ENCODE data around the gene RBFOX1. TPM values are rescaled to one million over a fixed set of nuclear protein-coding genes. Genes with fewer than 3 reads are reported as not detected.

RBFOX1 gene
- total RNA-seq, 1 experiment from 2014 or later, result not detected

DNA sequence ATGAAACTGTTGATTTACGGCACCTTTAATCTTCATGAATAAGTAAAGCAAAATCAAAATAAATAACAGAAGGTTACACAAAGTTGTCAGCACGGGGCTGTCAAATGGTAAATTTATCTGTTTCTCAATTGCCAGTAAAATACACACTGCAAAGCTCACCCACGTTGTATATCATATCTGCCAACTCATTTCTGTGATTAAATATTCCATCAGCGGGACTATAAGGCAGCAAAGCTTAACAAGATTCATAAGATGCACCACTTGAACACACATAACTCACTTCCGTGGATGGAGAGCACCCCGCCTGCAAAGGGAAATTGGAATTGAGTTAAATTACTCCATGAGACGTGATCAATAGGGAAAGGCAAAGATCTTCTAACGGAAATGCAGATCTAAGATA lies 280.0 kb downstream of the RBFOX1 start:
- H3F3A ChIP-seq (ENCODE audit: low read length, unreplicated experiment), result no peaks in the 10 kb centered on the region
- no TSS peak for BruUV-seq (replicated peaks)
- no peaks in the 10 kb centered on the region for H4K20me1 ChIP-seq (ENCODE audit: low read length)
- POLR2A ChIA-PET (ENCODE audit: unreplicated experiment), result no interaction called here
- no peak overlapping the region for H2AFZ ChIP-seq (ENCODE audit: low read length)
- H3K4me3 ChIP-seq (ENCODE audit: low read length), result no peak overlapping the region
- no peak overlapping the region for H3K9ac ChIP-seq (ENCODE audit: low read length)
- CTCF ChIA-PET, result no interaction called here
- H3K27me3 ChIP-seq (ENCODE audit: low read length), result no peaks in the 10 kb centered on the region
- intact Hi-C loops (cut with micrococcal nuclease), result no loop called here
- no peaks in the 10 kb centered on the region for H3K9me3 ChIP-seq (ENCODE audit: low read length)
- no peak overlapping the region for H3K27ac ChIP-seq (ENCODE audit: low read length)
- H3K36me3 ChIP-seq (ENCODE audit: low read depth, low read length), result no peaks in the 10 kb centered on the region
- no peaks in the 10 kb centered on the region for H3K9me2 ChIP-seq (replicated peaks; ENCODE audit: low read length)
- no peak overlapping the region for H3K4me2 ChIP-seq (ENCODE audit: low read length)
- TF ChIP-seq CTCF (conservative IDR thresholded peaks at IDR 0.05; ENCODE audit: low read depth, low read length) (no peak), EZH2 (IDR thresholded peaks at IDR 0.05; ENCODE audit: low read length, unreplicated experiment) (no peak), EZH2phosphoT487 (IDR thresholded peaks at IDR 0.05; ENCODE audit: borderline replicate concordance, low read length) (no peak)
- no peaks in the 10 kb centered on the region for H3K79me2 ChIP-seq (ENCODE audit: low read length)
- ATAC-seq (no peak), DNase-seq (no peak)
- H3K4me1 ChIP-seq (ENCODE audit: insufficient read depth, low read length), result no peaks in the 10 kb centered on the region

- no peaks in the 10 kb centered on the region for H3K9me2 ChIP-seq (replicated peaks; ENCODE audit: low read length)
- POLR2A ChIA-PET (ENCODE audit: unreplicated experiment), result no interaction called here
- H3K27ac ChIP-seq (ENCODE audit: low read length), result no peak overlapping the region
- ATAC-seq (no peak), DNase-seq (no peak)
- H3K9me3 ChIP-seq (ENCODE audit: low read length), result no peaks in the 10 kb centered on the region
- H3K36me3 ChIP-seq (ENCODE audit: low read depth, low read length), result no peaks in the 10 kb centered on the region
- TF ChIP-seq EZH2 (IDR thresholded peaks at IDR 0.05; ENCODE audit: low read length, unreplicated experiment), result no peak
- no peak for TF ChIP-seq CTCF (conservative IDR thresholded peaks at IDR 0.05; ENCODE audit: low read depth, low read length)
- TF ChIP-seq EZH2phosphoT487 (IDR thresholded peaks at IDR 0.05; ENCODE audit: borderline replicate concordance, low read length), result no peak
- BruUV-seq (replicated peaks), result no TSS peak
- H2AFZ ChIP-seq (ENCODE audit: low read length), result no peak overlapping the region
- H4K20me1 ChIP-seq (ENCODE audit: low read length), result no peaks in the 10 kb centered on the region
- intact Hi-C loops (cut with micrococcal nuclease), result no loop called here
- H3K79me2 ChIP-seq (ENCODE audit: low read length), result no peaks in the 10 kb centered on the region
- H3K4me3 ChIP-seq (ENCODE audit: low read length), result no peak overlapping the region
- no peaks in the 10 kb centered on the region for H3K4me1 ChIP-seq (ENCODE audit: insufficient read depth, low read length)
- CTCF ChIA-PET, result no interaction called here
- no peaks in the 10 kb centered on the region for H3K27me3 ChIP-seq (ENCODE audit: low read length)
- no peak overlapping the region for H3K9ac ChIP-seq (ENCODE audit: low read length)
- H3K4me2 ChIP-seq (ENCODE audit: low read length), result no peak overlapping the region
- no peaks in the 10 kb centered on the region for H3F3A ChIP-seq (ENCODE audit: low read length, unreplicated experiment)
Observed at GRCh38 chr16:7613518-7613917, 280.9 kb downstream of the RBFOX1 start.

DNA sequence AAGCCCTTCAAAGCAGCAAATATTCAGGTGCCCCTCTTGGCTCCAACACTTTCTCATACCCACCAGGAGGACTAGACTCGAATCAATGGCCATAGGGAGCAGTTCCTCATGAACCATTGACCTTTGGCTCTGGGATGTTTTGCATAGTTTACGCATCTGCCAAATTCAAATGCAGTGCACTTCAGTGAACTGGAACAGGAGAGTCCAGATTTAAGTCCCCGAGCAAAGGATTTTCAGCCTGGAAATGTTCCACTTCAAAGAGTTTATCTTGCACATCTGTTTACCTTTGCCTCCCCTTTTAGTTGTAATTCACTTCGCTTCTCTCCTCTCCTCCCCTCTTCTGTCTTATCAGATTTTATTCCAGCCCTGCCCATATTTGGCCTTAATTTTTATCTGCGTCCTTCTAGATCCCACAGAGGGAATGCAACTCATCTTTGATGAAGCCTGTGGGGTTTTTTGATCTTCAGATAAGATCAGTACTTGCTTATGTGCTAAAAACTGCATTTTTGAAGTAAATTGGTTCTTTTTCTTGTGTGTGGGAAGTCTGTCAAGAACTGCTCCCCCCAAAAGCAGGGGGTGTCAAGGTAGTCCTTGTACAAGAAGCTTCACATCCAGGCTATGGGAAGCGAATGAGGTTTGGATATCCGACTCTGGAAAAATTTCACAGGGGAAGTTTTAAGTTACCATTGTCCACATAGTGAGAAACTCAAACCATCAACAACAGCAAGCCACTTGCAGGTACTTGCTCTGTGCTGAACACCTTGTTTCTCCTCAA lies 281.6 kb downstream of the RBFOX1 start:
- Histone ChIP-seq H3K27ac (ENCODE audit: low read length) (no peak overlapping the region), H4K20me1 (ENCODE audit: low read length) (no peaks in the 10 kb centered on the region), H3K9me2 (replicated peaks; ENCODE audit: low read length) (no peaks in the 10 kb centered on the region), H3K79me2 (ENCODE audit: low read length) (no peaks in the 10 kb centered on the region), H3K9me3 (ENCODE audit: low read length) (no peaks in the 10 kb centered on the region), H3K4me1 (ENCODE audit: insufficient read depth, low read length) (no peaks in the 10 kb centered on the region), H3K27me3 (ENCODE audit: low read length) (no peaks in the 10 kb centered on the region), H3K36me3 (ENCODE audit: low read depth, low read length) (no peaks in the 10 kb centered on the region), H3K4me2 (ENCODE audit: low read length) (no peak overlapping the region), H3F3A (ENCODE audit: low read length, unreplicated experiment) (no peaks in the 10 kb centered on the region), H3K4me3 (ENCODE audit: low read length) (no peak overlapping the region), H2AFZ (ENCODE audit: low read length) (no peak overlapping the region), H3K9ac (ENCODE audit: low read length) (no peak overlapping the region)
- CTCF ChIA-PET, result no interaction called here
- DNase-seq (no peak), ATAC-seq (no peak)
- no TSS peak for BruUV-seq (replicated peaks)
- intact Hi-C loops (cut with micrococcal nuclease), result no loop called here
- POLR2A ChIA-PET (ENCODE audit: unreplicated experiment), result no interaction called here
- TF ChIP-seq EZH2 (IDR thresholded peaks at IDR 0.05; ENCODE audit: low read length, unreplicated experiment) (no peak), EZH2phosphoT487 (IDR thresholded peaks at IDR 0.05; ENCODE audit: borderline replicate concordance, low read length) (no peak), CTCF (conservative IDR thresholded peaks at IDR 0.05; ENCODE audit: low read depth, low read length) (no peak)

All from PC-3 (cell line).